ENCODE results near the gene CHMP6.

Gene CHMP6

DNA sequence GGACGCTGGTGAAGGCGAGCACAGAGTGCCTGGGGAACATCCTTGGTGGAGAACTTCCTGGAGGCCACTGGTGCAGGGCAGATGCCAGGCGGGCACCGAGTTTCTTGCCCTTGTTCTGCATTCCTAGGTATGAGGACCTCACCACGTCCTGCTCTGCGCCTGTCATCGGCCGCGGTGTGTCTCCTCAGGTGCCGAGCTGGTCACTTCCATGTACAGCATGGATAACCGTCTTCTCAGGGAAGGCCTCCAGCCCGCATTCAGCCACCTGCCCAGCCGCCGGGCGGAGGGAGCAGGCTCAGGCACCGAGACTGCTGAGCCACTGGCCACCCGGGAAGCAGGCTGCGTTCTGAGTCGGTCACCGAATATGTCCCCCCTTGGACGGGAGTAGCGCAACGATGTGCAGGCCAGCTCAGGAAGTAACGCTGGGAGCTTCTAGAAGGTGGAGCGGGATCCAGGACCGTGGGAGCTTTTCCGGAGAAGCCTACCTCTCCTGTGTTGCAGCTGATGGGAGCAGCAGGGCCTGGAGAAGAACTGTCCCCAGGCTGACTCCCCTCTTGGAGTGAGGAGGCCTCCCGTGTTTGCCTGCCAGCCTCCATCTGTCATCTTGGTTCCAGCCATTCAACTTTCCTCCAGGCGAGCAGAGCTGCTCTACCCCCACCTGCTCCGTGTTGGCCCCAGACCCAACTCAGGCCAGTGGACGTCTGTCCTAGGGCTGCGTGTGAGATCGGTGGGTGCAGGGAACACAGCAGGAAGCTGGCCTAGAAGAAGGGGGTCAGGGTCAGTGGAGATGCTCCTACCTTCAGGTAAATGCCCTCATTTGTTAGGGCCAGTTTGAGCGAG is 41.2 kb downstream of the CHMP6 start:
- DNase-seq: no peak

DNA sequence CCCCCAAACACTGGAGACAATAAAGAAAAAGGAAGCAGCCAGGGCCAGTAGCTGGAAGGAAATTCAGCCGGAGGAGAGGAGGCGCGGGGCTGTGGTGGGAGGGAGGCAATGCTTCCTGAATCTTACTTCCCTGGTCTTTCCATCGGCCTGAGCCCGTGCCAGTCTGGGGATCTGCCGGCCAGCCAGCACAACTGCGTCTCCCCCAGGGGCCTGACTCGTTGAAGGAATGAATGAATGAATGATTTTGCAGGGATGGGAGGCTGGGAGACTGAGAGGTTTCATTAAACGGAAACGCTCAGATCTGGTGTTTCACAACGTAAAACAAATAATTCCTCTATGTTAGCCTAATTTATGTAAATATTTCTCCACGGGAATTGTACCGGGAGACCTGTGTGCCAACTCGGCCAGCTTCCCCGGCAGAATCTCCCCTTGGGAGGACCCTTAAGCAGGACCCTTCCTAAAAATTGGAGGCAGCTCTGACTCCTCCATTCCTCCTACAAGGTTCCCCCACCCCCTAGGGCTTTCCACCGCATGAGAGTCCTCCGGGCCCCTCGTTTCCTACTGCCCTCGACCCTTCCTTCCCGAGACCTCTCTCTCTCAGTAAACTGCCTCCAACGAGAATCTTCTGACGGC is 42.0 kb downstream of the CHMP6 start:
- DNase-seq: no peak

GRCh38 chr17:81034168-81034777 is 42.6 kb downstream of the CHMP6 start:
- no peak for DNase-seq

DNA sequence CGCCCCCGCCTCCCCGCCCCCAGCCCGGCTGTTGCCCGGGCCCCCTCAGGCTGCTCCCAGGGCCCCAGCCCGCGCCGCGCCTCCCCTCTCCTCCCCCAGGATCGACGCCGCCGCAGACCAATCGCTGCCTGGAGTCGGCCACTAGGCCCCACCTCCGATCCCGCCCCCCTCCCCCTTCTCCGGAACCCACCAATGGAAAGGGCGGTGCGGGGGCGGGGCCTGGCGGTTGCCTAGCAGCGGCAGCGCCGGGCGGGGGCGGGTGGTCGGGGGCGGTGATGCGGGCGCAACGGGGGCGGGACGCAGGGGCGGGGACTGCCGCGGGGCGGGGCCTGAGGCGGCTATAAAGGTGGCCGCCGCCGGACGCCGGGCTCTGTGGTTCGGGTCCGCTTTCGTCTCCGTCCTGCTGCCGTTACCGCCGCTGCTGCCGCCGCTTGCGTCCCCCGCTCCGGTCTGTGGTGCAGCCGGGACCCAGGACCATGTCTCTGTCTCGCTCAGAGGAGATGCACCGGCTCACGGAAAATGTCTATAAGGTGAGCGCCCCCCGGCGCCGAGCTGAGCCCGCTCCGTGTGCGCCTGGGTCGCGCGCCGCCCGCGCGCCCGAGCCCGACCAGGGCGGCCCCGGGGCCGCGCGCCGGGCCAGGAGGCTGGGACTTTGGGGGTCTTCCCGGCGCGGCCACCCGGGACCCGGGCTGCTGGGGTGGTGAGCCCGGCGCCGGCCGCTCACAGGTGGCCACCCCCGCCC is 43.3 kb downstream of the CHMP6 start, which contains the start of gene BAIAP2:
Gene BAIAP2, plus strand, starts transcription at position 373 of the 742 bp plus-strand sequence. Its CDS starts 104 bp downstream, at position 477.
- DNase-seq: peak; percentile 97

- no peak for DNase-seq
Observed at GRCh38 chr17:81035521-81036196, 44.0 kb downstream of the CHMP6 start.

DNA sequence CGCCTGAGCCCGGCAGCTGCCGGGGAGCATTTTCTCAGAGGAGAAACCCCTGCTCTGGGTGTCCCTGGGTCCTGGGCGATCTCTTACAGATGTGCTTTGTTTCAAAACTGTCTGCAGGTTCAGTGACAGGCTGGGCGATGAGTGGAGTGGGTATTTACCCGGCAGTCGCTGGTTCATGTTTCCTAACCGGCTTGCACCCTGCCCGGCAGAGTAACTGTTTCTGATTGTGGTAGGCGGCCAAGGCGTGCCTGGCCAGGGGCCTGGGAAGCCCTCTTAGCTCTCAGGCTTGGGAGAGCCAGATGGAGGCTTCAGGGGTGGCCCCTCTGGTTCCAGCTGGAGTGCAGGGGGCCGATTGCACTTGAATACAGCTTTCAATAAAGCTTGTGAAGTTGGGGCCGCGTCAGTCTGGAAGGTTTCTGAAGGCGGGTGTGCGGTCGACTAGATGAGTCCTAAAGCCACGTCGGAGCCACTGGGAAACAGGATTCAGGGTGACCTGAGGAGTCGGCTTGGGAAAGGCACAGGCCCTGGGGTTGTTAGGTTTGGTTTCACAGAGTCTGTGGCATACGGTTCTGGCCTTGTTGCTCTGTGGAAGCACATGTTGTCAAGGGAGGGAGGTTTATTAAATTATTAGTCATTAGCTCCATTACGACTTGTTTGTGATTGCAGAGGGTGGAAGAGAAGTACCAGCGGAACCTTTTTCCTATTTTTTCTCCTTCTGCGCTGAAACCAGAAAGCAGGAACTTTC is 44.7 kb downstream of the CHMP6 start:
- DNase-seq: no peak

DNA sequence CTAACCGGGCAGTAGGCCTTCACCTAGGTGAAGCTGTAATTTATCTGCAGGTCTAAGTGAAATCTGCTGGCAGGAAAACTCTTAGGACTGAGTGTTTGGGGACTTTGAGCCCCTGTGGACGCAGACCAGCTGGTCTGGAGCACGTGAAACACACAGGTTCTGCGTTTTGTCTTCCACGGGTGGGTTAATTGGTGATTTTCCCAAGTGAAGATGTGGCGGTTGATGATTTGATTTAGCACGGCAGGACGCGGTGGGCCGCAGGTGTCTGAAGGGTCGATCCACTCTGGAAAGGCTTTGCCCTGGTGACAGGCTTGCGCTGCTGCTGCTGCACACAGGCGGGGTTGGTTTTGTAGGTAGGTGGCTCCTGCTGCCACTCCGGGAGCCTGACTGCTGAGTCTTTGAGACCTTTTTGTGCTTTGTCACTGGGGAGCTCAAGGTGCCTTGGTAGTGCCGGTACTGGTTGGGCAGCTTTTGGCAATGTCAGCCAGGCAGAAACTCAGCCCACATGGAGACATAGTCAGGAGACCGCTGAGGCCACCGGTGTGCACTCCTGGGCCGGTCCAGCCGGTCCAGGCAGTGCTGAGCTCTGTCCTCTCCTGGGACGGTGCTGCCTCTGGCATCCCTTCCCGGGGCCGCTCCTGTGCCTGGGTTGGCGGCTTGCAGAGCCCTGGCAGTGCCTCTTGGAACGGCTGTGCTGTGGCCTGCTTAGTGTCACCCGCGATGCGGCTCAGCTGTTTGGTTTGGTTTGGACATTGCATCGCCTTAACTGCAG is 45.6 kb downstream of the CHMP6 start:
- no peak for DNase-seq

- no peak for DNase-seq
Observed at GRCh38 chr17:81037798-81038733, 46.4 kb downstream of the CHMP6 start.

GRCh38 chr17:81039096-81039495 is 47.5 kb downstream of the CHMP6 start:
- no peak for DNase-seq

GRCh38 chr17:81039854-81040758 is 48.5 kb downstream of the CHMP6 start:
- no peak for DNase-seq

GRCh38 chr17:81040791-81041337 is 49.2 kb downstream of the CHMP6 start:
- peak; percentile 39 for DNase-seq

- no peak for DNase-seq
Observed at GRCh38 chr17:81042606-81043005, 51.0 kb downstream of the CHMP6 start.

- no peak for DNase-seq
Observed at GRCh38 chr17:81043319-81043724, 51.7 kb downstream of the CHMP6 start.

DNA sequence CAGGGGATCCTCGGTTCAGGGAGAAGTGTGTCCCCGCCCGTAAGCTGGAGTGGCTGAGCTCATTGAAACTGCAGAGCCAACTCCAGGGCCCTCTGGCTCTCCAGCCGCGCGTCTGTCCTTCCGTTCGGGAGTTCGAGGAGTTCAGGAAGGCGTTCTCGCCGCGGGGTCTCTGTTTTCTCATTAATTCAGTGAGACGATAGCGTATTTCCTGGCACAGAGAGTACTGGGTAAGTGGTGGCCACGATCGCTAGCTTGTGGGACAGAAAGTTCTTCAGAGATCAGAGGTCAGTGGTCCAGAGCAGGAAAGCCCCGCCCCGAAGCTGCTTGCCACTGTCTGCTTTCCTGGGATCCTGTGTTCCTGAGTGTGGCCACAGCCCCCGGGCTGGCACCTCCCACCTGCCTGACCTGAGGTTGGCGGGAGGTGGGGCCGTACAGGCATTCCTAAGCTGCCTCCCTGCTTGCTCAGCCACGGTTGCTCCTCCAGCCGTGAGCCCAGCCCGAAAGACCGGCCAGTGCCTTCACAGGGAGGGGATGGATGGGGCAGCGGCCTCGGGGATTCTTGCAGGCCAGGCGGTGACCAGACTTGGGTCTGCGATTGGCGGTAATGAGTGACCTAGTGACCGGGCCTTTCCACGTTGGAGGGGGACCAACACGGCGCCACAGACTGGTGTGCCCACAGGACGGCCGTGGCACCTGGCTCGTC is 52.2 kb downstream of the CHMP6 start:
- DNase-seq: no peak

DNA sequence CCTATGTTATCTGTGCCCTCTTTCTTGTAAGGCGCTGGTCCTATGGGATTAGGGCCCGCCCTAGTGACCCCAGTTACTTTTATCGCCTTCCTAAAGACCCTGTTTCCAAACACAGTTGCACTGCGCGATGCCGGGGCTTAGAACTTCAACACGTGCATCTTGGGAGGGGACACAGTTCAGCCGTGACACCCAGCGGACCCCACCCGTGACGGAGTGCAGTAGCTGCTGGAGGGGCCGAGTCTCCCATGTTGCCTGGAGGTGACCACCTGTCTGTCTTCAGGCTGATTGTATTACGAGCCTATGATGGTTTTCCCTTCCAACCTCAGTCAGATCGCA is 52.8 kb downstream of the CHMP6 start:
- DNase-seq: no peak

GRCh38 chr17:81044764-81045589 is 53.3 kb downstream of the CHMP6 start:
- no peak for DNase-seq

DNA sequence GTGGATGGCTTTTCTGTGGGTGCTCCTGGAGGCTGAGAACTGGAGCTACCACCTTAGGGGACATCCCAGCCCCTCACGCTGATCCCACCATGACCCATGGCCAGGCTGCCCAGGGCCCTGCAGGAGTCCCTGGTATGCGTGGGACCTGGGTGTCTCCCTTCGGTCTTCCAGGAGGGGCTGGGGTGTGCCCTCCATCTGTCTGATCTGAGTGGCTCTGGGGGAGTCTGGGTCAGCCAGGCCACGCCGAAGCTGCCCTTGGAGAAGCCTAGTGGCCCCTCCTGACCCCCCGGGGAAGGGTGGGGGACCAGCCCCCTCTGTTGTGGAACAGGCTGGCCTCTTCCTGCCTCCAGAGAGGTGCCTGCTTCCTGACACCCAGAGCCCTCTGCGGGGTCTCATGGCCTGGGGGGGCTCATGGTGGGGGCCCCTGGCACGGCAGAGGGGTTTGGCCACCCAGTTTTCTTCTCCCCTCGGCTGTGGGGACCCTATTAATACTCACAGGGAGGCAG is 54.0 kb downstream of the CHMP6 start:
- no peak for DNase-seq
